ENCODE measurements around the gene PROC.

PROC gene

GRCh38 chr2:127377262-127377661 is 41.0 kb upstream of the PROC start:
- Histone ChIP-seq H3K36me3 (ENCODE audit: control insufficient read depth in 2 of 2, insufficient read depth in 1 of 2, low read length in 2 of 2) (peaks cover 3 to 4% of the 10 kb centered on the region in 2 experiments; a peak in 2 of 3 replicates), H3K9me3 (ENCODE audit: control insufficient read depth, insufficient read depth, low read depth, low read length) (no peaks in the 10 kb centered on the region), H3K4me3 (ENCODE audit: low read depth, low read length) (no peak overlapping the region), H3K27ac (ENCODE audit: extremely low read depth, low read depth, low read length) (no peak overlapping the region), H3K4me1 (ENCODE audit: control insufficient read depth, insufficient read depth, low read length) (peaks cover 13% of the 10 kb centered on the region)
- ChIA-PET CTCF (no interaction called here), POLR2A (interaction anchor here (0.6 kb wide), 1 partner anchor 33 kb away, joined by 4 read pairs; no protein-coding TSS in a partner anchor)
- TF ChIP-seq ZNF747 (tag by site-specific recombination; IDR thresholded peaks at IDR 0.05) (no peak), ZNF112 (tag by site-specific recombination; IDR thresholded peaks at IDR 0.05) (no peak), ZNF692 (tag by site-specific recombination; IDR thresholded peaks at IDR 0.05) (no peak), AEBP2 (tag by site-specific recombination; IDR thresholded peaks at IDR 0.05; ENCODE audit: borderline replicate concordance) (no peak), ZNF48 (tag by site-specific recombination; IDR thresholded peaks at IDR 0.05) (no peak), ZNF704 (tag by site-specific recombination; IDR thresholded peaks at IDR 0.05) (no peak), ZNF404 (tag by site-specific recombination; IDR thresholded peaks at IDR 0.05) (no peak), ZNF175 (tag by site-specific recombination; IDR thresholded peaks at IDR 0.05) (no peak), ZNF280C (tag by site-specific recombination; IDR thresholded peaks at IDR 0.05) (no peak), ZNF521 (tag by site-specific recombination; IDR thresholded peaks at IDR 0.05) (no peak), ZBTB26 (tag by site-specific recombination; optimal IDR thresholded peaks at IDR 0.05) (no peak), ZNF76 (tag by site-specific recombination; IDR thresholded peaks at IDR 0.05; ENCODE audit: borderline replicate concordance, low read depth) (no peak), ZSCAN23 (tag by site-specific recombination; IDR thresholded peaks at IDR 0.05) (no peak), ZNF510 (tag by site-specific recombination; IDR thresholded peaks at IDR 0.05; ENCODE audit: insufficient replicate concordance) (no peak)

GRCh38 chr2:127378720-127379119 is 39.5 kb upstream of the PROC start:
- H3K4me3 ChIP-seq (ENCODE audit: low read depth, low read length): no peak overlapping the region
- H3K4me1 ChIP-seq (ENCODE audit: control insufficient read depth, insufficient read depth, low read length): peaks cover 16% of the 10 kb centered on the region
- no peaks in the 10 kb centered on the region for H3K9me3 ChIP-seq (ENCODE audit: control insufficient read depth, insufficient read depth, low read depth, low read length)
- ChIA-PET POLR2A (no interaction called here), CTCF (interaction anchor here (0.6 to 1.7 kb wide), 4 partner anchors 29 to 100 kb away, joined by 3 to 7 read pairs (median 3); no protein-coding TSS in a partner anchor)
- H3K27ac ChIP-seq (ENCODE audit: extremely low read depth, low read depth, low read length): no peak overlapping the region
- TF ChIP-seq KLF17 (tag by site-specific recombination; IDR thresholded peaks at IDR 0.05) (no peak), ZNF596 (tag by site-specific recombination; IDR thresholded peaks at IDR 0.05) (no peak), ZFHX2 (tag by site-specific recombination; conservative IDR thresholded peaks at IDR 0.05) (peak; percentile 67), ZNF211 (tag by site-specific recombination; IDR thresholded peaks at IDR 0.05; ENCODE audit: low read depth) (no peak), ZNF37A (tag by site-specific recombination; IDR thresholded peaks at IDR 0.05) (no peak), ZNF660 (tag by site-specific recombination; IDR thresholded peaks at IDR 0.05) (no peak), FEZF1 (tag by site-specific recombination; IDR thresholded peaks at IDR 0.05) (peak; percentile 38; the same call in 1 of the 2 replicates)
- H3K36me3 ChIP-seq (ENCODE audit: control insufficient read depth in 2 of 2, insufficient read depth in 1 of 2, low read length in 2 of 2): peaks cover 3 to 4% of the 10 kb centered on the region in 2 experiments; a peak in 2 of 3 replicates

All from HEK293 (cell line).